HuH-7 (cell line): ENCODE measurements around the gene PDE4D.

Source experiments
- DNase-seq: peaks from one replicate; pipeline ENCODE4 v3.0.0; 2011; ENCODE audit warnings: low spot score

Gene PDE4D

DNA sequence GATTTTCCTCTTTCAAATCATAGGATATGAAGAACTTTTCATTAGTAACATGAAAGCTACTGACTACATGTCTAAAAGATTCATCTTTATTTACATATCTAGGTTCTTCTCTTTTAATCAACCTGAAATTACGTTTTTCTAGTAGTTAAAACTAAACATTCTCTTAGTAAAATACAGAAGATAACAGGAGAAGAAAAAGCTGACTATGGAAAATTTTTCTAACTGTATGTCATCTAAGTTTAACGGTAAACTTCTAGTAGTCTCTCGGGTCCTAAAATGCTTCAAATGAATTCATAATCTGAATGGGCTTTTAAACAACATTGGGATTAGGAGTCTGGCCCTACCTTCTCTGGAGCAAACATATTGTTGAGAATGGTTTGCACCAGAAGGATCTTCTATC is 151.9 kb downstream of the PDE4D start:
- no peak for DNase-seq

DNA sequence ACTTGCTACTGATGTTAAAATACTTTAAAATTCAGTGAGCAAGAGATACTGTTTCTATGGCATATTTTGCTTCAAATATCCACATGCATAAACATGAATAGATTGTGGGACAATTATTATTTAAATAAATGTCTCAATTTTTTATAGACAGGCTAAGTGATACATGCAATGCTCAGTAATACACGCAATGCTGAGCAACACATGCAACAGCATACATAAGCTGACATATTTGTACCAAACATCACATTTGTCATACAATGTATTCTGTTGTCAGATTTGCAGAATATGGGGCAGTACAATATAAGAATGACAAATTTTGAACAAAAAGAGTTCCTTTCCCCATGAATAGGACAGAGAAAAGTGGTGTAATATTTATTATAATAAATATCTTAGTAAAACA is 155.5 kb downstream of the PDE4D start:
- DNase-seq, result no peak

DNA sequence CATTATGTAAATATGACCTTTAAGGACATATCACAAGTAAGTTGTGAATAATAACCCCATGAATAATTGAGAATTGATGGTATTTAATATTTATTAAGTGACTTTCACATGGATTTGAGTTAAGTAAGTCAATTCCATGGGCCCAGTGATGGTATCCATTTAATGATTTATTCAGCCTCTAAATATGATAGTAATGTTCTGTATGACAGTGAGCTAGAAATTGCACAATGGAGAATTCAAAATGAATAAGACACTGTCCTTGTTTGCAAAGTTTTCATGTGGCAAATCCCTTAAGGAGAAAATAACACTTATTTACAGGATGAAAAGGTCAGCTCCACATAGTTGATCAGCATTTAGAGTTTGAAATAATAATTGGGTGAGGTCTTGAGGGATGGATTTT is 160.7 kb downstream of the PDE4D start:
- no peak for DNase-seq

DNA sequence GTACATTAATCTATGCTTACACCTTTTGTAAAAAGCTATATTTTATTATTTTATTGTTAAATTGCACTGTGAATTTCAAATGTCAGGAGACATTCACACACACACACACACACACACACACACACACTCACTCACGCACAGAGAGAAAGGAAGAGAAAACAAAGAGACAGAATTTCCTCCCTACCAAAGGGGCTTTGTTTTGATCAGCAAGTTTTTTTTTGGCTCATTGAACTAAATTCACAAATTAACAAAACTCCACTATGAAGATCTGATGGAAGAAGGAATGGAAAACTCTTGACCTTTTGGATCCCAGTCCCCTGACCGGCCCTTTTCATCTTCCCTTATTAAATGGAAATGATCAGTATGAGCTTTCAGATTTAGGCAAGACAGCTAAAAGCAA is 161.2 kb downstream of the PDE4D start:
- DNase-seq, result no peak

DNA sequence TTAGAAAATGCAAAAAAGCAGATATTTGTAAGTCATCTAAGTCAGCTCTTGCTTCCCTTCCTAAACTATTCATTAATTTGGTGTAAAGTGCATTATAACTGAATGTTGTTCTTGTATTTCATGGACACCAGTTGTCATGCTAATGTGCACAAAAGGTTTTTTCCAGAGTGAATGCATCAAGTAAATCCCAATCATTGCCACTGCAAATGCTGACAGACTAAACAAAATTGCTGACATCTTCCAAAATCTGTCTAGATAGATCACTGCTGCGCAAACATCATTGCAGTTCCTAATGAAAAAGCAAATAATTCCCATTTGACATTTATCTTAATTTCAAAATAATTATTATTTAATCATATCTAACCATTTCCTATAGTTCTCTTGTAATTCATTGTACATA is 161.7 kb downstream of the PDE4D start:
- DNase-seq, result no peak

DNA sequence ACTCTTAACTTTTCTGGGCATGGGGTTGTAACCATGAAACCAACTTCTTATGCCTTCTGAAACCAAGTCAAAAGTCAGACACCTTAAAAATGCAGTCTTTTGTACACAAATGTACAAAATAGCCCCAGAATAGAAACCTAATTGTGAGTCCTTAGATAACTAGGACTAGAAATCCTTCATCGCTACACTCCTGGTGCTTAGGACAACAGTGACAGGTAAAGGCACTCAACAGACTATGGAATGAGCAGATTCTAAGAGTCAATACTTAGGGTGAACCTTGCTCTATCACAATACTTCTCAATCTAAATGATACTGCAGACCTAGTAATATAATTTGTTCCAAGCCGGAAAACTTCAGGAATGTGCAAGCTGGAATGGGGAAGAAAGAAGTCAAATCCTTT is 163.7 kb downstream of the PDE4D start:
- DNase-seq, result no peak

DNA sequence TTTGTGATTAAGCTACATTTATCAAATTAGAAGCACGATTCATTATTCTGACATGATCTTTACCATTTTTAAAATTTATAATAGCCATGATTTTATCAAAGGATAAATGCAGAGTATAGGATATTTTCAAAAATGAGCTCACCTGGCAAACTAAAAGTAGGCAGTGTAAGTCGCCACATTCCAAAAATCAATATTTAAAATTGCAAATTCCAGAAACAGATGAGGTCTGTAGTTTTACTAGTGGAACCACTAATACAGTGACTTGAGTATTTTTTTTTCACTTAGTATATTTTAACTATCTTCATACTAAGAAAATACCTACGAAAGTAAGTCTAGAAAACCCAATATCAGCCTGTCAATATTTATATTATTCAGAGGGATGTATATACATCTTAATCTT is 164.2 kb downstream of the PDE4D start:
- DNase-seq, result no peak

DNA sequence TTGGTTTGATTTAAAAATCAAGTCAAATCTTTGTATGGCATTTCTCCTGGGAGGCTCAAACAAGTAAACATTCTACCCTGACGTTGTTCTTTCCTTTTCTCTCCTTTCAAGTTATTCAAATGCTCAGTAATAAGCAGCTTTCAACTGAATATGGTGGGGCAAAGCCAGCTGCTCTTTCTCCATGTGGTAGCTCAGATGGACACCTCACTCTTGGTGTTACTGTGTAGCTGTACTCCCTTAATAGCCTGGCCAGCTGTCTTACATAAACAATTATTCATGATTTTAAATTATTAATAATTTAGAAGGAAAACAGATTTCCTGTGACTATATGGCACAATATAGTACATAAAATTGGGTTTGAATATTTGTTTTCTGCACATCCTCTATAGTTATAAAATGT is 165.2 kb downstream of the PDE4D start:
- no peak for DNase-seq

DNA sequence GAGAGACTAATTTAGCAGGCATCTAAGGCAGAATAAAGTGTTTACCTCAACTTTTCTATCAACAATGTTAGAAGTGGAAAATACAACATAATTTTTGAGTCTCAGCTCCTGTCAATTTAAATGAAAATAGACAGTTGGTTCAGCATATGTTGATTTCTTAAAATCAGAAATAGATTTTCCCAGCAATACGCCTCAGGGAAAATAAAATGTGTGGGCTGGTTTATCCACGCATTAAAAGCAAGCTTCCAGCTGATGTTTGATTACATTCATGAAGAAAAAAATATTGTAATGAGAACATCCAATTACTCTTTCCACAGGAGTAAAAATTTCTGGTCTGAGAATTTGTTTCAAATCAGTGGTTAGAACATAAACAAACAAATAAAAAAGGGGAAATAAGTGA is 166.3 kb downstream of the PDE4D start:
- DNase-seq, result no peak

DNA sequence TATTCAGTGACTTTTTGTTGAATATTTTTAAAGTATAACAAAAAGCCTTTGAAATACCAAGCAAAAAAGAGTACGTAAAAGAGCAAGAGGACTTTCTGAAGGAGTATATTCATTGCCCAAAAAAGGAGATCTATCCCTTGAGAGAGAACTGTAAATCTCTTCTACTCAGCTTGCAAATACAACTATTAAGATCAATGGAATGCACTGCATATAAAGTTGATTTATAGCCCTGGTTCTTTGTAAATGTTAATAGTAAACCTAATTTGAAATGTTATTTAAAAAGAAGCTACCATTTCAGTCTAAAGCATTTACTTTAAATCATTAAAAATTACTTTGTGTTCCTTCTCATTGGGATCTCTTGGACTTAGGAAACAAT is 168.1 kb downstream of the PDE4D start:
- no peak for DNase-seq

DNA sequence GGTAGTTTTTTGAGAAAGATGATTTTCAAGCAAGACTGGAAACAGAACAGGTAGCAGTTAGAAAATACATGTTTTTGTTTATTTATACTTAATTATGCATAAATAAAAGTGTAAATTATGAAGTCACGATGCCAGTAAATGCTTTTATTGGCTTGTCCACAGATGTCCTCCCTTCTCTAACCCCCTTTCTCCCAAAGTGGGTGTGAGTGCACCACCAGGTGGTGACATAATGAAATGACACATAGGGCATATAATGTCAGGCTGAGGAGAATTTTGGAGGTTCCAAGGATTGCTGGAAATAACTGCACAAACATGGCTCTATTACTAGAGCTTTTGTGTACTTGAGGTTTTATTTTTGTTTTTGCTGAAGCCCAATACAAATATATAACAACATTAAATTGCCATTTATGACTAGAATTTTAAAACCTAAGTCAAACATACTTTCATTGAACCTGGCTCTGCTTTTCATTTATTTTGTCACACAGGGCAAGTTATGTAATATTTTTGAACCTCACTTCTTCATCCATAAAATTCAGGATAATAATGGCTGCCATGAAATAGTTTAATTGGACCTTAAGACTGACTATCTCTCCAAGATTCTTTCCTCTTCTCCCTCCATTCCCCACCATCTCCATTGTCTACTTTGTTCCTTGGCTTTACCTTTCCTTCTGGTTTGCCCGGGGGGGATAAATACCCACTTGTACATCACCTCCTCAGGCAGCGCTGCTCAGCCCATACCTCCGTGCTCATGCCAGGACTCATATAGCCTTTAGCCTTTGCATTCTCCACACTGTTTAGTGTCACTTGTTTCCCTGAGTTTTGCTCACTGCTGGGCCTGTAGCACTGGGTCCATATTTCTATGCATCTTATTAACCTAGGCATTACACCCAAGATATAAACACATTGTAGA is 168.8 kb downstream of the PDE4D start:
- peak; percentile 39 for DNase-seq

DNA sequence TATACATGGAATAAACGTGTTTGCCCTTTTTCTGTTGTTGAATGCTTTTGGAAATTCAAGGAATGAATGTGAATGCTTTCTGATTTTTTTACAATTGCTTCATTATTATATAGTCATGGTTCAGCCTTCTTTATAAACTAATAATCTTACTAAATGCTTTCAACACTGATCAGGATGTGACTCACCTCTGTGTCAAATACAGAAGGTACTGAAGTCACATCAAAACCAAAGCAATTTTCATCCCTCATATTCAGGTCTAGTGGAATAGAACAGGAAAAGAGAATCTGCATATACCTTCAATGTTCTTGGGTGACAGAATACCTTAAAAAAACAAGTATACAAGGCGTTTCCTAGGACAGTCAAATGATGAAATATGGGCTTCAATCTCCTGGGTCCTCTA is 170.7 kb downstream of the PDE4D start:
- no peak for DNase-seq

DNA sequence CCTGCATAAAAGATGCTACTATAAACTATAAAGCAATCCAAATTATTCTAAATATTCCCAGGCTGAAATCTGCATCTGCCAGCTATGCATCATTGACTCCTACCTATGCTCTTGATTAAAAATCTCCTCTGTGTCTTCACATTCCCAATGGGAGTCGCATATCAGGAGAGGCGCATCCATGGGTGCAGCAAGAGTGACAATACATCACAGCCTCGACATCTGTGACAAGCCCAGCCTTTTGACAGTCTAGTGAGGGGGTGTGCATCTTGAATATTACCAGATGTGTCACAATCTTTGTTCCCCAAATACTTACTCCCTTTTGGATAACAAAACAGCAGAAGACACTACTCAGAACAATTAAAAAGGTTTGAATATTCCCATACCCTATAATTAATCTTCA is 171.8 kb downstream of the PDE4D start:
- no peak for DNase-seq

DNA sequence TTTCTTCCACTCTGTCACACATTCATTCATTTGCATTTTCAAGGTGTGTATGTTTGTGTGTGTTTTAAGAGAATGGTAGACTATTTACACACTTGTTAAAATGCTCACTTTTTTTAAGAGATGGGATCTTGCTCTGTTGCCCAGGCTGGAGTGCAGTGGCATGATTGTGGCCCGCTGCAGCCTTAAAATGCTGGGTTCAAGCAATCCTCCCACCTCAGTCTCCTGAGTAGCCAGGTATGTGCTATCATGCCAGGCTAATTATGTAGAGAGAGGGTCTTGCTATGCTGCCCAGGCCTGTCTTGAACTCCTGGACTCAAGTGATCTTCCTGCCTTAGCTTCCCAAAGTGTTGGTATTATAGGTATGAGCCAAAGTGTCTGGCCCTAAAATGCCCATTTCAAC is 173.5 kb downstream of the PDE4D start:
- no peak for DNase-seq

DNA sequence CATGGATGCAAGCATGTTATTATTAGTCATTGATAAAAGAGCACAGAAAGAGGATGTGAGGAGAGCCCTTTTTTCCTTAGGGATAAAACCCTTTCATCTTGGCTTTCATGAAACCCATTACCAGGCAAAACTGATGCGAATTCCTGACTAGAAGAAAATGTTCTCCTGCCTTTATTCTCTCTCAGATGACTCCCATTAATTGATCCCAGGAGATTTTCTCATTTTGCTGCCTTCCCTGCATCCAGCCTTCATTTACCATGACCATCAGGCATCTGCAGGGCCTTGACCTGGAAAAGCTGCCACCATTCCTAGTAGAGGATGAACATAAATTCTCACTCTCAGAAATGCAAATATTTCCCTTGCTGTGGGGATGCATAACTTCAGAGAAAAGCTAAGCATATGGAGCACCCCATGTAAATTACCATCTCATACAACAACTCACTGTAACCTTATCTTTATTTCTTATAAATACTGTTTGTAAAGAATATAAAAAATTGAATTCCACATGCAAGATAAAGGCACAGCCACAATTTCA is 176.5 kb downstream of the PDE4D start:
- DNase-seq, result no peak

DNA sequence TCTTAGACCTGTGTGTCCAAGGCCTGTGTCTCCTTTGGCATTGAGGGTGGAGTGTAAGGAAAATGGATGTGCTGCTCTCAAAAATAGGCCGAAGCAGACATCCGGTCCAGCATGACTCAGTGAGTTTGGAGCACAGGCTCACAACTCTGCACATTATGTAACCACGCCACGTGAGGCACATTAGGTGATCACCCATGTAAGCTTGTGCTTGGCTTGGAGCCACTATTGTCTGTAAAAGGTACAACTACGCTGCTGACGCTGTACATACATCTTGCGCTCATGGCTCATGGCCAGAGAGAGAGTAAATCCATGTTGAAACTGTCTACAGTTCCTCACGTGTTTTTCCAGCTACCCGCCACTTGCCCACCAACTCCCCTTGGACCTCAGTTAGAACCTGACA is 177.5 kb downstream of the PDE4D start:
- DNase-seq, result no peak

DNA sequence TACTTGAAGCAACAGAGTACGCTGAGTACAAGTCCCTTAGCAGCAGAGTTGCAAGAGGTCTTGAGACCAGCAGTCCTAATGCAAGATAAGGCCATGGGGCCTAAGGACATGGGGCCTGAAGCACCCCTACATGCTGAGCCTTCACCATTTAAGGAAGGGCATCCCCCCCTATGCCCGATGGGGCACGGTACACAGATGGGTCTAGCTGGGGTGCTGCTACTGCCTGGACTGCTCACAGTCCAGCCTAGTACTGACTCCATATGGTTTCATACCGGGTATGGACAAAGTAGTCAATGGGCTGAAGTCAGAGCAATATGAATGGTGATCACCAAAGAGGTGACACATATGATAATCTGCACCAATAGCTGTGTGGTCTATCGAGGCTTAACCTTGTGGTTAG is 178.3 kb downstream of the PDE4D start:
- no peak for DNase-seq

DNA sequence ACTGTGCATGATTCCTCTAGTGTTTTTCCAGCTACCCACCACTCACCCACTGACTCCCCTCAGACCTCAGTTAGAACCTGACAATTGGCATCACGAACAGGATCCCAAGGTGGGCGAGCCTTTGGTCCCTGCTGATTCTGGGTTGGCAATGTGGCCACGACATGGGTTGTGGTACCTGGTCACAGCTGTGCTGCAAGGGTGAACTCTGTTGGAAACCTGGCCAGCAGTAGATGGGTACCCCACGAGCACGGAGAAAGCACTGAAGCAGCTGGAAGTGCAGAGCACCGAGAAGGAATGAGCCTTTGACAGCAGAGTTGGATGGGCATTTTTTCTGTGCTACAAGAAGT is 180.1 kb downstream of the PDE4D start:
- DNase-seq, result no peak

DNA sequence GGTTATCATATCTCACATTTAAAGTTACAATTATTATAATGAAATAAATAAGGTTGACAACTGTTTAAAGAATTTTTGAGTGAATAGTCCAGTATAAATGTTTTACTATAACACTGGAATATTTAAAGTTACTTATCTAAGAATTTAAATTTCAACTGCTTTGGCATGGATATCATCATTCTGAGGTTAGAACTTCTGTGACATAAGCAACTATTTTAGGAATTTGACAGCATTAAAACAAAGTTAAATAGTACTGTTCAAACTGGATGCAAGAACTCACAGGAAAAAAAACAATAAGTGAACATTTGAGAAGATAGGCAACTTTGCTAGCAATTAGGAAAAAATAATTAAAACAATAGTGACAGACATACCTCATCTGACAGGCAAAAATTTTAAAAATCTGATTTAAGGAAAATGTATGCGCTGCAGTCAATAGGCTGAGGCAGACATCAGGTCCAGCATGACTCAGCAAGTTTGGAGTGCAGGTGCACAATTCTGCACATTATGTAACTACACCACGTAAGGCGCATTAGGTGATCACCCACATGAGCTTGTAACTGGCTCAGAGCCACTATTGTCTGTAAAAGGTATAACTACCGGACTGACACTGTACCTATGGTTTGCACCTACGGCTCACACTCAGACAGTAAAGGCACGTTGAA is 180.6 kb downstream of the PDE4D start:
- DNase-seq, result no peak

DNA sequence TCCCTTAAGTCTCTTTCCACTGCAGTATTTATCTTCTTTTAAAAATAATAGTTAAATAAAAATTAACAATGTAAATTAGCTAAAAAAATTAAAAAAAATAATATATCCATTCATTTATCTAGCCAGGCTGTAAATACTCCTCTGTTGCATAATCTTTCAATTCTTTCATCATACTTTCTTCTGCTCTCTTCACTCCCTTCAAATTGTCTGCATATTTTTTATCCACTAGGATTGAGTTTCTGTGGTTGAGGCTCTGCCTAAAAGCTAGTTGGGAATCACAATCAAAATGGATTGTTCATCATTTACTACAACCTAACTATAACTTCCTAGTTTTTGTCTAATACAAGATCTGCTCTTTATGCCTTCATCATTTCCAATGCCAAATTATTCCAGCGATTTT is 182.2 kb downstream of the PDE4D start:
- no peak for DNase-seq

DNA sequence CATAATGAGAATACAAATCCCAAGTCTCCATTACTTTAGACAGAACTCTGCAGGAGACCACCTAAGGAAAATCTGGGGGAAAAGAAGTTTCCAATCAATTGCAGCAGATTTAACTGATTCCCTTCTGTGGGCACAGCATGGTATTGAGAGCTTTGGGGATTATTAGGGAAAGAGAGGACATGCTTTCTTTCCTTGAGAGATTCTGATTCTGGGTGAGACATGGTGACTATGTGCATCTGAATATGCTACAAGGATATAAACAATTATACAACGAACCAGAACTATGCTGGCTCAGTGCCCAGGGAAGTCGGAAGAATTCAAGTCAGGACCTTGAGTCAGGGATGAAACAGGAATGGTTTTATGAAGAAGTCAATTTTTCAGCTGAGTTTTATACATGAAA is 183.7 kb downstream of the PDE4D start:
- DNase-seq, result no peak

DNA sequence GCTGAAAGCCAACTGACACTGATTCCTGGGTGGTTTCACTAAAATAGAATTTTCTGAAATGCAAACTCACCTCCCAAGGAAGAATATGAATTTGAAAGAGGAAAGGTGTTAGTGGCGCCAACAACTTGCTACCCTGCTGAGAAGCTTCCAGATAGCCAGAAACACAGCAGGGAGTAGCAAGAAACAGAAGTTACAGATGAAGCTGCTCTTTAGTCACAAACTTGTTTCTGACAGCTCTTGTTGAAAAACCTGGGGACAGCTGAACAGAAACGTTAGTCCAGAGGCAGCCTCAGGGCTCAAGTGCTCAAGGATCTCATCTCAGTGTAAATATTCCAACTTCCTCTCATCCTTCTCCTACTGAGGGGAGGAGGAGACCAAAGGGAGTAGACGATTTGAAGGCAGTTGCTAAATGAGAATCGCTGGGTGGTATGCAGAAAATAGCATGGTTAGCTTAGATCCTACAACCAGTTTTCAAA is 184.1 kb downstream of the PDE4D start:
- no peak for DNase-seq

DNA sequence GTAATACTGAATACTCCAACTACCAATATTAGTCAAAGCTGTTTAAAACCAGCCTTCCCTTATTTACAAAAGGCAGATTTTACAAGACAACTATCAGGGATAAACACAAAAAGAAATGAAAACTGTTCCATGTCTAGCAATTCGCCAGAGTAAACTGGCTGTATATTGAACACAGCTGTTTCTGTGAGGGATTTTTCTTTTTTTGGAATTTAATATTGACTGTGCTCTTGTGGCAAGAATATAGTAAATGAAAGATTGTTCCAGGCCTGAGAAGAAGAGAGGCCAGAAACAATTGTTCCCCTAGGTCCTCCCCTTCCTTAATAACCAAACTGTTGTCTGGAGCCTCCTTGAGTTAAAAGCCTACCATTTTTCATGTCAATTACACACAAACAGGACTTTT is 188.6 kb downstream of the PDE4D start:
- no peak for DNase-seq

DNA sequence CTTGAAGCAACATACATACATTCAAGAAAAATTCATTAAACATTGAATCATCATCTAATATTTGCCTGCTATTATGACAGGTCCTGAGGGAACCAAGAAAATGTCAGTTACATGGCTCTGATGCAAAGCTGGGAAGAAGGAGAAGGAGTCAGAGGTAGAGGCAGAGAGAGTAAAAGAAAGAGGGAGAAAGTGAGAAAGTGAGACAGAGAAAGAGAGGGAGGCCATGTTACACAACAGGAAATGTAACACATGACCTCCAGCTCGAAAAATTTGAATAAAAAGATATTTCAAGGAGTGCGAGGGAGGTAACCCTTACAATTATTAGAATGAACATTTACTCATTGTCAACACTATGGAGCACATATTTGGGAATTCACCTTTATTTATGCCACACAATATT is 189.7 kb downstream of the PDE4D start:
- no peak for DNase-seq
